ENCODE results near the gene PCGF3.

- TF ChIP-seq, protein P1, sequence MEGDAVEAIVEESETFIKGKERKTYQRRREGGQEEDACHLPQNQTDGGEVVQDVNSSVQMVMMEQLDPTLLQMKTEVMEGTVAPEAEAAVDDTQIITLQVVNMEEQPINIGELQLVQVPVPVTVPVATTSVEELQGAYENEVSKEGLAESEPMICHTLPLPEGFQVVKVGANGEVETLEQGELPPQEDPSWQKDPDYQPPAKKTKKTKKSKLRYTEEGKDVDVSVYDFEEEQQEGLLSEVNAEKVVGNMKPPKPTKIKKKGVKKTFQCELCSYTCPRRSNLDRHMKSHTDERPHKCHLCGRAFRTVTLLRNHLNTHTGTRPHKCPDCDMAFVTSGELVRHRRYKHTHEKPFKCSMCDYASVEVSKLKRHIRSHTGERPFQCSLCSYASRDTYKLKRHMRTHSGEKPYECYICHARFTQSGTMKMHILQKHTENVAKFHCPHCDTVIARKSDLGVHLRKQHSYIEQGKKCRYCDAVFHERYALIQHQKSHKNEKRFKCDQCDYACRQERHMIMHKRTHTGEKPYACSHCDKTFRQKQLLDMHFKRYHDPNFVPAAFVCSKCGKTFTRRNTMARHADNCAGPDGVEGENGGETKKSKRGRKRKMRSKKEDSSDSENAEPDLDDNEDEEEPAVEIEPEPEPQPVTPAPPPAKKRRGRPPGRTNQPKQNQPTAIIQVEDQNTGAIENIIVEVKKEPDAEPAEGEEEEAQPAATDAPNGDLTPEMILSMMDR (IDR thresholded peaks at IDR 0.05) = no peak
- TF ChIP-seq POLR2A (IDR thresholded peaks at IDR 0.05; ENCODE audit: low read depth) (no peak), POLR2AphosphoS5 (IDR thresholded peaks at IDR 0.05) (no peak)
These were observed 56.9 kb downstream of the PCGF3 start for GRCh38 chr4:762211-763190.

All from esophagus muscularis mucosa (tissue), 3 donors.